ENCODE measurements around the gene ANKRD11.

DNA sequence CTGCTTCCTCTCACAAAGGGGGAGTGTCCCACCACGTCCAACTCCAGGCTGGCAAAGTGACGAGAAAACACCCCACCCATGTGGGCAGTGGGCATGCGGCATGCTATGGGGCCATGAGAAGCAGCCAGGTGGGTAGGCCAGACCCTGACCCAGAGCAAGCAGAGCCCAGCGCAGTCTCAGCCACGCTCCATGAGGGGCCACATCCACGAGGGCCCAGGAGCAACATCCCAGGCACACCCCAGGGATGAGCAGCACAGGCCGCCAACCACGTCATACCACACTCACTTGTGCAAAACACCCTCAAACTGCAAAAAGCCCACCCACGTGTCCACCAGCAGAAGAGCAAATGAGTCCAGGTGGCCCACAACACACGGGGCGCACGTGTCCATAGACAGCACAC lies 155.9 kb downstream of the ANKRD11 start:
- TF ChIP-seq, protein P1, sequence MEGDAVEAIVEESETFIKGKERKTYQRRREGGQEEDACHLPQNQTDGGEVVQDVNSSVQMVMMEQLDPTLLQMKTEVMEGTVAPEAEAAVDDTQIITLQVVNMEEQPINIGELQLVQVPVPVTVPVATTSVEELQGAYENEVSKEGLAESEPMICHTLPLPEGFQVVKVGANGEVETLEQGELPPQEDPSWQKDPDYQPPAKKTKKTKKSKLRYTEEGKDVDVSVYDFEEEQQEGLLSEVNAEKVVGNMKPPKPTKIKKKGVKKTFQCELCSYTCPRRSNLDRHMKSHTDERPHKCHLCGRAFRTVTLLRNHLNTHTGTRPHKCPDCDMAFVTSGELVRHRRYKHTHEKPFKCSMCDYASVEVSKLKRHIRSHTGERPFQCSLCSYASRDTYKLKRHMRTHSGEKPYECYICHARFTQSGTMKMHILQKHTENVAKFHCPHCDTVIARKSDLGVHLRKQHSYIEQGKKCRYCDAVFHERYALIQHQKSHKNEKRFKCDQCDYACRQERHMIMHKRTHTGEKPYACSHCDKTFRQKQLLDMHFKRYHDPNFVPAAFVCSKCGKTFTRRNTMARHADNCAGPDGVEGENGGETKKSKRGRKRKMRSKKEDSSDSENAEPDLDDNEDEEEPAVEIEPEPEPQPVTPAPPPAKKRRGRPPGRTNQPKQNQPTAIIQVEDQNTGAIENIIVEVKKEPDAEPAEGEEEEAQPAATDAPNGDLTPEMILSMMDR (IDR thresholded peaks at IDR 0.05) = no peak
- TF ChIP-seq ZFX (IDR thresholded peaks at IDR 0.05; ENCODE audit: borderline replicate concordance) = no peak

Data from 22Rv1 (cell line).